ENCODE results near the gene AUTS2. TPM values are rescaled to one million over a fixed set of nuclear protein-coding genes. Genes with fewer than 3 reads are reported as not detected.
A peak's percentile ranks its signal among the peaks of the same experiment; 100 is the strongest.

AUTS2 gene
- total and polyA plus RNA-seq, 4 donors: 4.9 to 24.4 (median 7.0) TPM

GRCh38 chr7:69929622-69930021, 331.3 kb downstream of the AUTS2 start:
- WGBS: 65% methylated on average over 2 of the region's 2 CpGs
- TF ChIP-seq GABPA (IDR thresholded peaks at IDR 0.05 in 1 of 2, conservative IDR thresholded peaks at IDR 0.05 in 1 of 2): no peak
- no peak for TF ChIP-seq YY1 (IDR thresholded peaks at IDR 0.05)
- TF ChIP-seq RXRA (IDR thresholded peaks at IDR 0.05): peak in 1 of 2 donors; percentile 41
- peak; percentile 58 to 72 for TF ChIP-seq HNF4A (conservative IDR thresholded peaks at IDR 0.05)
- TF ChIP-seq HNF4G (IDR thresholded peaks at IDR 0.05): peak; percentile 17
- H3K36me3 ChIP-seq (ENCODE audit: control insufficient read depth in 4 of 4, insufficient read depth in 3 of 4, low read depth in 1 of 4, low read length in 3 of 4): no peaks in the 10 kb centered on the region
- H3K27ac ChIP-seq (ENCODE audit: low read depth in 1 of 2, low read length in 2 of 2): no peak overlapping the region
- DNase-seq (ENCODE audit: low spot score): no peak
- H3K27me3 ChIP-seq (ENCODE audit: control insufficient read depth in 4 of 4, insufficient read depth in 4 of 4, low read length in 3 of 4): no peaks in the 10 kb centered on the region
- H3K9ac ChIP-seq (ENCODE audit: low read depth in 1 of 2, low read length in 2 of 2): no peak overlapping the region
- no peak overlapping the region for H3K4me3 ChIP-seq (ENCODE audit: low read depth in 1 of 3, low read length in 3 of 3)
- peaks cover 0 to 4% (median under 1%) of the 10 kb centered on the region in 4 donors for H3K4me1 ChIP-seq (ENCODE audit: control insufficient read depth in 4 of 4, insufficient read depth in 4 of 4, low read length in 3 of 4)
- H3K9me3 ChIP-seq (ENCODE audit: control insufficient read depth in 4 of 4, low read length in 3 of 4): no peaks in the 10 kb centered on the region

DNA sequence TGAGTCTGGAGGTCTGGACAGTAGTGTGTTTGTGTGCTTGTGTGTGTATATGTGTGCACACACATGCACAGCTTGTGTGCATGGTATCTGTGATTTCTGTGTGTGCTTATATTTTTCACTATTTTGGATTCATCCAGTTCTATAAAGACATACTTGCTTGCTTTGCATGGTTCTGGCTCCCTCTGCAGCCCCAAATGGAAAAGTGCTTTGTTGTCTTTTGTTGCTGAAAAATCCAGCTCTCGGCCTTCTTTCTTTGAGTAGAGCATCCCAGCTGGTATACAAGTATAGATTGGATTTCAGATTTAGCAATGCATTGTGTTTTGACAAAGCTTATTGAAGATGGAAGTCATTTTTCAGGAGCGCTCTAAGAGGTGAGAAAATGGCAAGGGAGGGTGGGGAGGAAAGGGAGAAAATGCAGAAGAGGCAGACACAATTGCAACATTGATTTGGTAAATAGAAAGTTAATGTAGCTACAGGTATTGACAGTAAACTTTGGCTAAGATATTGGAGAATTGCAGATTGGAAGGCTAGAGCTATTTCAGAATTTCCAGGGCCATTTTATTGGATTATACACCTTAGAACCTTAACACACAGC, 333.9 kb downstream of the AUTS2 start:
- DNase-seq (ENCODE audit: low spot score): no peak
- peak; percentile 51 for TF ChIP-seq CTCF (IDR thresholded peaks at IDR 0.05; ENCODE audit: low read depth, low read length, missing input control)
- no peak for TF ChIP-seq EGR1 (IDR thresholded peaks at IDR 0.05; ENCODE audit: low read depth in 2 of 2)
- no peak for TF ChIP-seq RXRA (IDR thresholded peaks at IDR 0.05)
- TF ChIP-seq, protein P1, sequence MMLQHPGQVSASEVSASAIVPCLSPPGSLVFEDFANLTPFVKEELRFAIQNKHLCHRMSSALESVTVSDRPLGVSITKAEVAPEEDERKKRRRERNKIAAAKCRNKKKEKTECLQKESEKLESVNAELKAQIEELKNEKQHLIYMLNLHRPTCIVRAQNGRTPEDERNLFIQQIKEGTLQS (IDR thresholded peaks at IDR 0.05): no peak
- no peak for TF ChIP-seq TAF1 (conservative IDR thresholded peaks at IDR 0.05)
- no peak for TF ChIP-seq FOXA2 (IDR thresholded peaks at IDR 0.05)
- TF ChIP-seq SP1 (IDR thresholded peaks at IDR 0.05): no peak
- no peak for TF ChIP-seq REST (IDR thresholded peaks at IDR 0.05)
- TF ChIP-seq HNF4G (IDR thresholded peaks at IDR 0.05): no peak
- TF ChIP-seq ZBTB33 (IDR thresholded peaks at IDR 0.05): no peak
- no peak for TF ChIP-seq FOXA1 (IDR thresholded peaks at IDR 0.05)
- TF ChIP-seq RAD21 (IDR thresholded peaks at IDR 0.05): peak; percentile 81 to 85
- no peak for TF ChIP-seq NR2F2 (IDR thresholded peaks at IDR 0.05)
- no peak for TF ChIP-seq GABPA (IDR thresholded peaks at IDR 0.05 in 1 of 2, conservative IDR thresholded peaks at IDR 0.05 in 1 of 2)
- no peak for TF ChIP-seq YY1 (IDR thresholded peaks at IDR 0.05)
- TF ChIP-seq HNF4A (conservative IDR thresholded peaks at IDR 0.05): no peak
- TF ChIP-seq JUND (IDR thresholded peaks at IDR 0.05): no peak
- 72% methylated on average over 2 of the region's 2 CpGs for WGBS
- Histone ChIP-seq H3K27me3 (ENCODE audit: control insufficient read depth in 4 of 4, insufficient read depth in 4 of 4, low read length in 3 of 4) (no peaks in the 10 kb centered on the region), H3K36me3 (ENCODE audit: control insufficient read depth in 4 of 4, insufficient read depth in 3 of 4, low read depth in 1 of 4, low read length in 3 of 4) (no peaks in the 10 kb centered on the region), H3K27ac (ENCODE audit: low read depth in 1 of 2, low read length in 2 of 2) (no peak overlapping the region), H3K9ac (ENCODE audit: low read depth in 1 of 2, low read length in 2 of 2) (no peak overlapping the region), H3K4me1 (ENCODE audit: control insufficient read depth in 4 of 4, insufficient read depth in 4 of 4, low read length in 3 of 4) (peaks cover 0 to 4% (median under 1%) of the 10 kb centered on the region in 4 donors), H3K4me3 (ENCODE audit: low read depth in 1 of 3, low read length in 3 of 3) (no peak overlapping the region), H3K9me3 (ENCODE audit: control insufficient read depth in 4 of 4, low read length in 3 of 4) (no peaks in the 10 kb centered on the region)
